HS-5 (cell line): Measurements from ENCODE around the gene MBNL1.

Experiments
- DNase-seq: peaks from one replicate; pipeline ENCODE4 v3.0.0-alpha.2; 2012; ENCODE audit warnings: low read depth

The MBNL1 gene

DNA sequence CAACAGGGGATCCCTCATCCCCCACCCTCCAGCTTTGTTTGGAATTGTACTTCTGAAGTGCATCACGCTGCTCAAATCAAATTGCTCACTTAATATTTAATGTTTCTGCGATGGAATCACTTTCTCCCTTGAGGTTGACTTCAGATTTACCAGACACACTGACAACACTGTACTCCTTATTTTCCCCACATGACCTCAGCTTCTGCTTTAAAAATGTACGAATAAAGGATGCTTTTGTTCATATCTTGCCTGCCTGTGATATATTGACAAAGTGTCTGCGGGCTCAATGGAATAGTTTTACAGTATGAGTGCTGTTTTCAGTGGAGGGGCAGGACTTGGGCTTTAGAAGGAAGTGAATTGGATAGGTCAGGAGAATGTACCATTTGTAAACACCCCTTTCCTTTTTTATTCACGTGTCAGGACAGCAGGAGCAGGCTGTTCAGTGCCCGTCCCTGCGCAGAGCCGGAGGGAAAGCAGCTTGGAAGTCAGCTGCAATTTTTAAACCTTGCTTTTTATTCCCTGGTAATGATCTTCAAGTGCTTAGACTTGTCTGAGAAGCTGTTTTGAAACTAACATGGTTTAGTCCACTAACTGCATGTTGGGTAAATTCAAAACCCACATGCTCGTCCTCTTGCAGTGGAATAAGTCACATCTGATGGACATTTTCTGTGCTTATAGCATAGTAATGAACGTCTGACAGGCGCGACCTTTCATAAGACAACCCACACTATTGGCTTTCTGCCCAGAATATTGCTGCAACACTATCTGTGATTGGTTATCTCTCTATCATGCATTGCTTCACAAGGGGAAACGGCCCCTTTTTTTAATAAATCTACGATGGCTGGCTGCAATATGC, 29.9 kb downstream of the MBNL1 start:
- DNase-seq = peak; percentile 97

DNA sequence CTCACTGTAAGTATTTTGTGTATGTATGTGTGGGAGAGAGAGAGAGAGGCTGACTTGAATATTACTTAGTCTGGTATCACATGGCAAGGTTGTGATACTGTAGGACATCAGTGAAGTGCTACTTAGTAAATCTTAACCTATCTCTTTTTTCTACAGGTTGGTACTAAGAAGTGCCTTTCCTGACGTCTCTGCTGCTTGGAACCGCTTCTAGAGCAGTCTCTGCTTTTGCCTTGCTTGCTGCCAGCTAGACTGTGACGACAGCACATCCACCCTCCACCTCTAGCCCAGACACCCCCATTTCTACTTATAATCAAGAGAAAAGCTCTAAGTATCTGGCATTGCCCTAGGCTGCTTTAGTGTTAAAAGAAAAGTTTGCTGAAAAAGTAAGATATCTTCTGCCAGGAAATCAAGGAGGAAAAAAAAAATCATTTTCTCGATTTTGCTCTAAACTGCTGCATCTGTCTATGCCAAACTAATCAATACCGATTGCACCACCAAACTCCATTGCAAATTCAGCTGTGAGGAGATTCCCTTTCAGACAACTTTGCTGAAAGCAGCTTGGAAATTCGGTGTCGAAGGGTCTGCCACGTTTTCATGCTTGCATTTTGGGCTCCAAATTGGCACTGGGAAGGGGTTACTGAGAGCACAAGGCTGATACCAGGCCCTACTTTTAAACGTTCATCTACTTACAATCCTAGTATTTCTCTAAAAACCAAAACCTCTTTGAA, 30.7 kb downstream of the MBNL1 start:
- no peak for DNase-seq

DNA sequence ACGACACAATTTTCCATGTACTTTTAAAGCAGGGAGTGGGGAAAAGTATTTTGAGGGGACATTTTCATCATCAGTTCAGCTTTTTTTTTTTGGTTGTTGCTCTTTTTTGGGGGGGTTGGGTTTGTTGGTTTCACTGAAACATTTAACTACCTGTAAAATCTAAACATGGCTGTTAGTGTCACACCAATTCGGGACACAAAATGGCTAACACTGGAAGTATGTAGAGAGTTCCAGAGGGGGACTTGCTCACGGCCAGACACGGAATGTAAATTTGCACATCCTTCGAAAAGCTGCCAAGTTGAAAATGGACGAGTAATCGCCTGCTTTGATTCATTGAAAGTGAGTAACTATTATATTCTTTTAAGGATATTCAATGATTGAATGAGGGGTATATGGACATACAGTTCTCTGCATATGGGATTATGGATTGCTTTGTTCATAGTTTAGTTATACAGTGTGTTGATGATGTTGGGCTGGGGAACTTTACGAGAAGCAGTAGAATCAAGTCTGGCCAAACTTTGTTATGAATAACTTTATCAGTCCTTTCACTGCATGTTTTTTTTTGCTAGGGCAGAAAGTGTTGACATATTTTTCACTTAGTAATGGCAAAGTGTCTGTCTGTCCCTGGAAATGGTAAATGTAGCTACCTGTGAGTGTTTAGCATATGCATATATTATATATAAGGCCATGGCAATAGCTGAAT, 31.5 kb downstream of the MBNL1 start:
- no peak for DNase-seq

DNA sequence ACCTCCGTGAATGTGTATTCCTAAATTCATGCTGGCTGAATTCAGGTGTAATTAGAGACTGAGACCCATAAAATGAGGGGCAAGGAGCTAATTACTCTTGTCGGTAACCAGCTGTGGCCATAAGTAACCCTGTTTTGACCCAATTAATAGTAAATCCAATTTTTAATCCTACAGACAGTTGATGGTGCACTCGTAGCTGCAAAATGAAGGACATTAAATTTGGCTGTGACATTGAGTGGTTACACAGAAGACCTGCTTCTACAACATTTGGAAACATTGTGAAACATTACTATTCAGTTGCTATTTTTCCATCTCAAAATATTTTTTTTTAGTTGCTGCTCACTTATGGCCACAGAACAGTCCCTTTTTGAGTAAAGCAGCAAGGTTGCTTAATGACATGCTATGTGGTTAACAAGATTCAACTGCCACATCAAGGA, 33.0 kb downstream of the MBNL1 start:
- DNase-seq = no peak

DNA sequence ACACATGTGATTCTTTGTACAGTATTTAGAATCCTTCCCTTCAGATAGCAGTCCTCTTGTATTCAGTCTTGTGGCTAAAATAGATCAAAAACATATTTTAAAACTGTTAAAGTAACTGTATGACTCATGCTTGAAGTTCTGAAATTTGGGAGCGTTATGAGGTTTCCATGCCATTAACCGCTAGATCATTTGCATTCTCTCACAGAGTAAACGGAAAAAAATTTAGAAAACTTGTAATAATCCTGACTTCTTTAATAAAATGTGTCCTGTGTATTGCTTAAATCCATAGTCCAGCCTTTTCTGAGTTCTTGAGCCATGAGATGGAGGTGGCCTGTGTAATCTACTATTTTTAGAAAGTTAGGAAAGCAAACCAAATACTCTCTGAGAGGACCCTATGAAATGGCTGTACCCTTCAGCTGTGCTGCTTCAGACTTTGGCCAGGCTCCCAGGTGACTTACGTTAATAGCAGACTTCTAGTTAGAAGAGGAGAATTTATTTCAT, 33.8 kb downstream of the MBNL1 start:
- DNase-seq = peak; percentile 92

DNA sequence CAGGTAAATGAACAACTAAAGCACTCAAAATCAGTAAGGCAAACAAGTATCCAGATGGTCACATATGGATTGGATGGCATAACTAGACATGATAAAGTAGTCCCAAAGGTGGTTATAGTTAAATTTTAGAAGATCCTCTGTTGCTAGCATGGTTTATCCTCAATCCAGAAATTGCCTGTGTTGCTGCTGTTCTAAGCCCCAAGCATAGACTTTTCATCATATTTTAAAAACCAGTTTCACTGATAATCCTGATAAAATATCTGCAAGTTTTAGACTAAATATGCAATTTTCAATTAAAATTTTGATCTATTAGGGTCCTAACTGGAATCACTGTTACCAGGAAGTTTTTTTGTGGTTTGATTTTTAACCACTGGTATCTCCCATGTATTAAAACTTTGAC, 35.4 kb downstream of the MBNL1 start:
- no peak for DNase-seq

DNA sequence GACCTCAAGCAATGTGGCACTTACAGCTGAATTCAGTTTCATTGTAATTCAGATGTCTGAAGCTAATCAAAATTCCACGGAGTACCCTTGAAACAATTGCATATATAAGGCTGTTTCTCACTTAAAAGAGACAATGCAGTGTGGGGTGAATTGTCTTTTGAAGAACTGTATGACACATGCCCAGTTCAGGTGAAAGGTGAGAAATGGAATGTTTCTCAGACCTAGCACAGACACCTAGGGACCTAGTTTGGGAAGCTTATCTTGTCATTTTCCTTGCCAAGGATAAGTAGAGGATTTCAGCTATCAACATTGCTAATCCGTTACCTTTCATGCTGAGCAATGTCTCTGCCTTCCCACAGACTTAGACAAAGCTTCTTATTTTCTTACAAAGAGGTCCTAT, 36.3 kb downstream of the MBNL1 start:
- no peak for DNase-seq

DNA sequence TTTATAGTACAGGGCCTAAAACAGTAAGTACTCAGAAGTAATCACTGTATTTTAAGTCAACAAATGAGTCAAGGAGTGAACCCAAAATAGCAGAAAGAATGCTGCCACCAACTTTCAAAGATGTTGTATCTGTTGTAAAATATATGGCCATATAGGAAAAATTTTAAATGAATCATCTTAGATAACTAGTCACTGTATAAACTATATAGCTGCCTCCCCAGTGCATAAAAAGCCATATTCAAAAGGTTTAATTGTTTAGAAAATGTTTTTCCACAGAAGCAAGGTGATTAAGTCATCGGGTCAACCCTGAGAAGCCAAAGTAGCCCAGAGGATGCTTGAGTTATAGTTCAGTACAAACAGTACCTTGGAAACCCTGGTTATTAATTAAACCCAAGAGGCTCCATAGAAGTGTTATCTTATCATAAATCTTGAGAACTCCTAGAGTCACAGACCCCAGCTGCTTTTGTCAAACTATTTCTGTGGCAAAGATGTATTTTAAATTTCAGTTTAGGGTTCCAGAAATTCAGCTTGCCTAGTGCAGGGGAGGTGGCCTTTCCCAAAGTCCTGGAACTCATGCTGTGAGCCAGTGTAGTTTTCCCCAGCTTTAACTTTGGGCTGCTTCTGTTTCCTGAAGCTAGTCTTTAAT, 39.2 kb downstream of the MBNL1 start:
- no peak for DNase-seq

DNA sequence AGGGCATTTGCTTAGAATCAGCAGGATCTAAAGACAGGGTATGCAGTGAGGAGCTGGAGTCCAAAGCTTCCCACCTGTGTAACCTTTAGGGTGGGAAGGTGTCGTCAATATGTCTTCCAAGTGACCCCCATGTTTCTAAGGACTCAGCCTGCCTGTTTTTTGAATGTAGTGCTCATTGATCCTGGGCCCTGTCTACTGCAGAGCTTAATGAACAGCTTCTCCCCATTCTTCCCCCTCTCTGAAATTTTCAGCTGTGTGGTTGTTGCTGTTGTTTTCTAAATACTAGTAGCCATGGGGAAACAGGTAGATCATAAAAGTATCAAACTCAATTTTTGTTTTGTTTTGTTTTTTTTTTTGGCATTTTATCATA, 39.7 kb downstream of the MBNL1 start:
- DNase-seq = no peak

DNA sequence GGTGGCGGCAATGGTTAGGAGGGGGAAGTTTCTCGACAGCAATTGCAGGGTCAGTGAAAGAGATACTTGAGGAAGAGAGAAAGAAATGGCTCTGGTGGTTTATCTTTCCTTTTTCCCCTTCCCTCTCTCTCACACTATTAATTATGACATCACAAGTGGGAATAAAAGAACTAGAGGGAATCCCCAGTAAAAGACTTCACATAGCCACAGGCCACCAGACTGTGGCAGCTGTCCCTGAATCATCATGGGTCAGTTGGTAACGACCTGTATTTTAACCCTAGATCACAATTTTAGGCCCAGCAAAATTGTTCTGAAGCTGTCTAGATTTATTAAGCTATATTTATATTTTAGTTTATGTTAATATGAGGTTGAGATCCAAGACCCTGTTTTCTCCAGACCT, 40.3 kb downstream of the MBNL1 start:
- no peak for DNase-seq

DNA sequence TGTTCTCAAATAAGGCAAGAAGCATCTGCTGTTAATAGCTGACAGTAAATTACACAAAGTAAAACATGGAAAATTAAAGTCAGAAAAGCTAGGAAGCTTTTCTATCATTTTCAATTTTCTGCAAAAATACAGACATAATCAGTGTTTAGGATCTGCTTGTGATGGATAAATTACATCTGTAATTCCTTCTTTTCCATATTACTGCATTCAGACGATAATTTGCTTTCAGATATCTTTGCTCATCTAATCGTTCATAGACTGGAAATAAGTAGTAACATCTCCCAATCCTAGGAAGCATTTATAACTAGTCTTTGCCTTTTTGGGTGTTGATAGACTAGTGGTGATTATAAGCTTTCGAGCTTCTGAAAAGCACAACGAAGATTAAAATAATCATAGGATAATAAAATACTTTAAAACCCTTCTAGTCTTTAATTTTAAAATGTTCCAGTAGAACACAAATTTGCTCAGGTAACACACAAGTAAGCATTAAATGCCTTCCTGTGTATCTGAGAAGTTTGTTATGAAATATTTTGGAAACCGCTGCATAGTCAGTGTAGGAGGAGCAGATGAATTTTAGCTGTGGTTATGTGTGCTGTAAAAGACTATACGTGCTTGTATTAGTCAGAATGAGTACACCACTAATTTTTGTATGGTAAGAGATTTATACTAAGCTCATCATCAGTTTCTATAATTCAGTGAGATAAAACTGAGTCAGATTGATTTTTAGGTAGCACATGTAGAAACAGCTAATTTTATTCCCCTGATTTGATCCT, 41.0 kb downstream of the MBNL1 start:
- DNase-seq = peak; percentile 70

DNA sequence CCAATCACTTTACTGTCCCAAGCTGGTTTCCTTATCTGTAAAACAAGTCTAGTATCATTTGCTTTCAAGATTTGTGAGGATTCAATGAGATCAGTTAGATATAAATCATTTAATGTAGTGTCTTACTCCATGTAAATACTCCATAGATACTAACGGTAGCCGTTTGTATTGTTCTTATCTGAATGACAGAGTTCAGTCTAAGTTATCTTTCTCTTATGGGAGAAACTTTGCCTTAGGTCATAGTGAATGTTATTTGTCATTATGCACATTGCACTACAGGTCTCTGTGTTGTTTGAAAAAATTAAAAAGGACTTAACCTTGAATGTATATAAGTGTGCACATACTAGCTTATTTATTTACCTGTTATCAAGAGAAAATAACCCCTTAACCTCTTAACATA, 44.7 kb downstream of the MBNL1 start:
- DNase-seq = no peak

DNA sequence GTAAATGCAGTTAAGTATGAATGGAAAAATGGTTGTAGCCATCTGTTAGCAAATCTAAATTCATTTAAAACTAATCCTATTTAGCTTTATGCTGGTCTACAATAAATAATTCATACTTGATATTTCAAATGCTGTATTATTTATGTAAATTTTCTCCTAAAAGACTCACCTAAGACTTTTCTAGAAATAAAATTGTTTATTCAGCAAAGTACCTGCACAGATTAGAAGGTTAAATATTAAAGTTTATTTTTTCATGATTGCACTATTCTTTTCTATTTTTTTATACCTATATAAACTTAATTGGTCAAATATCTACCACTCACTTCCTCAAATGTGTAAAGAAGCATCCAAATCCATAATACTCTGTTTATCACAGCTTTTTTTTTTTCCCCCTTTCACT, 45.2 kb downstream of the MBNL1 start:
- DNase-seq = no peak

DNA sequence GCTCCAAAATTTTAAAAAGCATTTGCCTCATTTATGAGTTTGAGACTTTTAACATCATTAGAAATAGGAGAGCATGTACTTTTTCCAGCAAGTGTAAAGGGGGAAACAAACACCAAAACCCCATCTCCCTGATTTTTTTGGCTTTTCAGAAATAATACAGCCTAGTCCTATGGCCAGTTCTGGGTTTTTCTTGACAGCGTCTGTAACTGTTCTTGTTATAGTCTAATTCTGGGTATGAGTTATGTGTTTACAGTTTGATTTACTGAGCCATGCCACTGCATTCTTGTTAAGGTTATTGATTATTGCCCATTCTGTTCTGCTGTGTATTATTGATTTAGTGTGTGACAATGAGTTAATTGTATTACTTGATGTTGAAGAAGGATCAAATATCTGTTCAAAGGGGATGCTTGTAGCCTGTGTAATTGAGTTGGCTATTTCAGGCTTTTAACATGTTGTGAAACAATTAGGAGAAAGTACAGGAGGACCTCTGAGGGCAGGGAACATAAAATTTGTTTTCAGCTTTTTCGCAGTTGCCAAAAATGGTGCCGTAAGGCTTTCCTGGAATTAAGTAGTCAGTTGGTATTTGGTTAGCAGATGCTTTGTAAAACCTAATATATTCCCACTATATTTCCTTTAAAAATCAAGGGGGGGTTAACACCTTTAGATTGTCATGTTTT, 46.1 kb downstream of the MBNL1 start:
- no peak for DNase-seq

DNA sequence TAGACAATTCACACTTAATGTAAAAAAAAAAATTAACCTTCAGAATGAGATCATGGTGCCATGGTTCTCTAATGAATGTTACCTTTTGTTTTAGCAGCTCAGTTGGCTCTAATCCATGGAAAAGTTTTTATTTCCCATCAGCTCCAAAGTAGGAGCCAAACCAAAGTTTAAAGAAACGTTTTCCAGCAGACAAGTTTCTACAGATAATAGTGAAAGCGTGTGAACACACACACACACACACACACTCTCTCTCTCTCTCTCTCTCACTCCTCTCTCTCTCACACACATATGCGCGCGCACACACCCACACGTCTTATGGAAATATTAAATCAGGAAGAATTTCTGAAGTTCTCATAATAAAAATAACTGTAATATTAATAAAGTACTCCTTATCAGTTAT, 46.9 kb downstream of the MBNL1 start:
- DNase-seq = no peak

DNA sequence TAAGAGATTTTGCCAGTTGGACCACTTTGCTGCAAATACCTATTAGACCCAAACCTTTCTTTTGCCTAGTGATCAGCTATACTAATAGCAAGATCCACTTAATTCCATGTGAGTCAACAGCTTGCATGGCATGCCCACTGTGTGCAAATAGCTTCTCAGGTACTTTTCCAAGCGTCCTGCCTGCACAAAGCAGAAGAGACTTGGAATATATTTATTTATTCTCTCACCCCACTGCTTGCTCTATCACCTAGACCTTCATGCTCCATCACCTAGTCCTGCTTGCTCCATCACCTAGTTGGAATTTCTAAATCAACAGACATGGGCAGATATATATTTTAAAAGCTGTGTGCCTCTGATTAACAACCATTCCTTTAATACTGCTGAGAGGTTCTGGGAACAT, 47.6 kb downstream of the MBNL1 start:
- no peak for DNase-seq

DNA sequence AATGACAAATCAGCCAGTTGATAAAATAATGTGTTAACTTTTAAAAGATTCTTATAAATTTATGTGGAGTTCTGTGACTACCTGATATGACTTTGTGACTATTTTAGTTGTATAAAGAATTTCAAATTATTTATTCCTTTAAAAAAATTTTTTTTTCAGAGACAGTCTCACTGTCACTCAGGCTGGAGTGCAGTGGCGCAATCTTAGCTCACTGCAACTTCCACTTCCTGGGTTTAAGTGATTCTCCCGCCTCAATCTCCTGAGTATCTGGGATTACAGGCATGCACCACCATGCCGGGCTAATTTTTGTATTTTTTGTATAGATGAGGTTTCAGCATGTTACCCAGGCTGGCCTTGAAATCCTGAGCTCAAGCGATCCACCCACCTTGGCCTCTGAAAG, 48.5 kb downstream of the MBNL1 start:
- no peak for DNase-seq

DNA sequence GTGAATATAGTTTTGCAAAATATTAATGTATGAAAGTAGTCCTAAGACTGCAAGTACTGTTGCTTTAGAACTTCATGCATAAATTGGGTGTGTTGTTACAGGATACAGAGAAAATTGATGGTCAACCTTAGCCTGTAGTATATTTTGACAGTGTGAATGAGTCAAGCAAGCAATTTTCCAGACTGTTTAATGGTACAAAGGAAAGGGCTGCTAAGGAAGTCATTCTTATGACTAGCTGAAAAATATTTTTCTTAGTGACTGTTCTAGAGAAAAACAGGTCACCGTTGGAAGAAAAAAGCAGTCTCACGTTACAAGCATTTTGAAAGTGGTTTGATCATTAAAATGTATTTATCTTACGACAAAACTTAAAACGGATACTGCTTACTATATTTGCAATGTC, 49.2 kb downstream of the MBNL1 start:
- DNase-seq = peak; percentile 57

DNA sequence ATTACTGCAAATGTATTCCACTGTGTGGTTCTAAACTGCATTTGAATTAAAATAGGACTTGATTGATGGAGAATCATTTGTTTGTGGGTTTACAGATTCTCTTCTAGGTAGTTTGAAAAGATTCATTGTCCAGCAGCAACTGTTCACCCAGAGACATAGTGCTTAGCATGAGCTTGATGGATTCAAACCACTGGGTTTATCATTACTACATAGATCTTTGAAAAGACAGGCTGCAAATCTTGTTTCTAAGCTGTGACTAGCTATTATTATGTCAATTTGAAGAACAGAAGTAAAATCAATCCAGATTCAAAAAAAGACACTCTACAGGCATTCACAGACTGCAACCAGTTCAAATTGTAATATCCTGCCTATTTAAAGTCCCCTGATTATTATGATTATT, 49.8 kb downstream of the MBNL1 start:
- no peak for DNase-seq

DNA sequence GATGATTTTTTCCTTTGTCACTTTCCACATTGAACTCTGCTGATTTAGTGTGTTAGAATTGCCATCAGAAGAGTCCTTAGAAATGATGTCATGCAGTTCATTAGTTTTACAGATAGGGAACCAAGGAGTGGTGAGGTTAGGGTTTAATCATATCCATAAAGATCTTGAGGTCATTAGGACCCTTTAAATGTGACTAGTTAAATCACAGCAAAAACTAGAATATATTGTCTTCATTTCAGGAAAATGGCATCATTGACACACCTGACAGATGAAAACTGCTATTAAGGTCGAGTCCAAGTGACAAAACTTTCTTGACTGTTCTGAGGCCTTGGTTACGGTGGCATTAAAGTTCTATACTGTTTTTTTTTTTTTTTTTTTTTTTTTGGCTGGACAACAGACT, 50.5 kb downstream of the MBNL1 start:
- no peak for DNase-seq
